SU-DHL-6 (cell line): ENCODE results near the gene ZC3H12C.

Experiments used
- H2AFZ ChIP-seq: fragments of 200-600 bp; sonication (generic); 2 replicates; pipeline ENCODE4 v1.6.1; 2014; ENCODE audit warnings: low read depth, mild to moderate bottlenecking, moderate library complexity, mixed read lengths, antibody characterized with exemption, low read length; ENCODE audit not compliant: severe bottlenecking
- H3F3A ChIP-seq: fragments of 200-600 bp; shearing (Covaris generic); 2 replicates; pipeline ENCODE4 v1.6.0; 2016; ENCODE audit warnings: antibody characterized with exemption, mild to moderate bottlenecking; ENCODE audit not compliant: insufficient read depth
- H3K27ac ChIP-seq: fragments of 200-600 bp; sonication (generic); 2 replicates; pipeline ENCODE4 v1.5.1; 2016; ENCODE audit warnings: low read depth, mild to moderate bottlenecking, low read length, moderate library complexity, mixed read lengths
- H3K27me3 ChIP-seq: fragments of 200-600 bp; sonication (generic), shearing (Covaris generic); 2 replicates; pipeline ENCODE4 v1.6.0; 2014; ENCODE audit warnings: mild to moderate bottlenecking, low read length
- H3K36me3 ChIP-seq: fragments of 200-600 bp; sonication (generic); 2 replicates; pipeline ENCODE4 v1.6.1; 2014; ENCODE audit warnings: mild to moderate bottlenecking, low read length, mixed read lengths
- H3K4me2 ChIP-seq: fragments of 300-600, 200-600 bp; shearing (Covaris generic), sonication (generic); 2 replicates; pipeline ENCODE4 v1.6.0; 2014; ENCODE audit warnings: low read length, low read depth, mild to moderate bottlenecking; ENCODE audit not compliant: poor library complexity, severe bottlenecking
- H3K4me3 ChIP-seq: fragments of 200-600 bp; sonication (generic); 2 replicates; pipeline ENCODE4 v1.5.1; 2014; ENCODE audit warnings: antibody characterized with exemption, low read length, mild to moderate bottlenecking, mixed read lengths; ENCODE audit not compliant: insufficient read depth, poor library complexity, severe bottlenecking
- H3K79me2 ChIP-seq: fragments of 200-600 bp; sonication (generic); 2 replicates; pipeline ENCODE4 v1.6.1; 2014; ENCODE audit warnings: mild to moderate bottlenecking, low read length, moderate library complexity; ENCODE audit not compliant: insufficient read depth
- H3K9ac ChIP-seq: fragments of 200-600 bp; sonication (generic); 2 replicates; pipeline ENCODE4 v1.7.0; 2014; ENCODE audit warnings: mild to moderate bottlenecking, low read length
- H3K9me2 ChIP-seq: fragments of 200-600 bp; sonication (generic); replicated peaks from 2 replicates; pipeline ENCODE4 v1.6.1; 2014; ENCODE audit warnings: low read length; ENCODE audit not compliant: insufficient read depth
- H3K9me3 ChIP-seq: fragments of 200-600 bp; sonication (generic); 2 replicates; pipeline ENCODE4 v1.6.1; 2014; ENCODE audit warnings: low read length, mixed read lengths; ENCODE audit not compliant: insufficient read depth
- H4K20me1 ChIP-seq: fragments of 200-600 bp; sonication (generic); 2 replicates; pipeline ENCODE4 v1.6.1; 2014; ENCODE audit warnings: low read depth, mild to moderate bottlenecking, antibody characterized with exemption, low read length, moderate library complexity, mixed read lengths
- CTCF ChIP-seq: fragments of 200-600 bp; sonication (generic); IDR thresholded peaks from one replicate; pipeline ENCODE4 v1.5.1; 2017; ENCODE audit warnings: antibody characterized with exemption, mild to moderate bottlenecking, low read length, moderate library complexity; ENCODE audit not compliant: insufficient read depth, poor library complexity, severe bottlenecking
- EZH2phosphoT487 ChIP-seq: fragments of 200-600 bp; sonication (generic), shearing (Covaris generic); conservative IDR thresholded peaks from 2 replicates; pipeline ENCODE4 v1.6.1; 2018; ENCODE audit warnings: mild to moderate bottlenecking, antibody characterized with exemption, low read length, moderate library complexity, mixed read lengths

The ZC3H12C gene

GRCh38 chr11:110176366-110177085 is 83.3 kb downstream of the ZC3H12C start:
- no peaks in the 10 kb centered on the region for H4K20me1 ChIP-seq
- no peaks in the 10 kb centered on the region for H3K79me2 ChIP-seq
- H3K27me3 ChIP-seq, result no peaks in the 10 kb centered on the region
- no peak overlapping the region for H3K4me3 ChIP-seq
- H3K9me3 ChIP-seq, result no peaks in the 10 kb centered on the region
- no peaks in the 10 kb centered on the region for H3K36me3 ChIP-seq
- H3K27ac ChIP-seq, result no peak overlapping the region
- no peak overlapping the region for H2AFZ ChIP-seq
- no peaks in the 10 kb centered on the region for H3K9me2 ChIP-seq
- no peak overlapping the region for H3K9ac ChIP-seq
- H3F3A ChIP-seq, result no peaks in the 10 kb centered on the region
- H3K4me2 ChIP-seq, result no peak overlapping the region
- TF ChIP-seq CTCF, result no peak
- TF ChIP-seq EZH2phosphoT487, result no peak

DNA sequence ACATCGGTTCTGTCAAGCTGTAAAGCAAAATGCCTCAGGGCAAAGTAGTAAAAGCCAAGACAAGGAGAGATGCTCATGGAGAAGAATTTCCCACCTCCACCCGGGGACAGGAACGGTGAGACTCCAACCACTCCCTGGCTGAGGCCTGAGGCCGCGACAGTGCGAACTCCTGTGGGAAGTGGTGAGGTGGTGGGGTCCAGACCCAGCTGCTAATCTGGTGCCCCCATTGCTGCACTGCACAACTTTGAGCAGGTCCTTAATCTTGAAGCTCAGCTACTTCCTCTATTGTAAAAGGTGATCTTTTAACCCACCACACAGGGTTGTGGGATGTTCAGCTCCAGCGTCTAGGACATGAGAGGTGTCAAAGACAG is 83.9 kb downstream of the ZC3H12C start:
- H3K9me2 ChIP-seq, result no peaks in the 10 kb centered on the region
- TF ChIP-seq CTCF, result no peak
- TF ChIP-seq EZH2phosphoT487, result no peak
- no peaks in the 10 kb centered on the region for H3F3A ChIP-seq
- no peak overlapping the region for H3K9ac ChIP-seq
- no peak overlapping the region for H2AFZ ChIP-seq
- H3K4me3 ChIP-seq, result no peak overlapping the region
- H4K20me1 ChIP-seq, result no peaks in the 10 kb centered on the region
- no peak overlapping the region for H3K27ac ChIP-seq
- H3K4me2 ChIP-seq, result no peak overlapping the region
- H3K9me3 ChIP-seq, result no peaks in the 10 kb centered on the region
- no peaks in the 10 kb centered on the region for H3K36me3 ChIP-seq
- H3K27me3 ChIP-seq, result no peaks in the 10 kb centered on the region
- no peaks in the 10 kb centered on the region for H3K79me2 ChIP-seq

- Histone ChIP-seq H3K9ac (no peak overlapping the region), H4K20me1 (no peaks in the 10 kb centered on the region), H3F3A (no peaks in the 10 kb centered on the region), H3K27ac (no peak overlapping the region), H3K27me3 (no peaks in the 10 kb centered on the region), H3K4me3 (no peak overlapping the region), H3K4me2 (no peak overlapping the region), H3K36me3 (no peaks in the 10 kb centered on the region), H3K79me2 (no peaks in the 10 kb centered on the region), H3K9me3 (no peaks in the 10 kb centered on the region), H2AFZ (no peak overlapping the region), H3K9me2 (no peaks in the 10 kb centered on the region)
- TF ChIP-seq CTCF (no peak), EZH2phosphoT487 (no peak)
Measured at GRCh38 chr11:110179064-110179463, 85.9 kb downstream of the ZC3H12C start.
